Measurements from ENCODE around the gene MAGEA1. TPM values are rescaled to one million over a fixed set of nuclear protein-coding genes. Genes with fewer than 3 reads are reported as not detected.

The MAGEA1 gene
- total and polyA plus RNA-seq, 4 donors = not detected

DNA sequence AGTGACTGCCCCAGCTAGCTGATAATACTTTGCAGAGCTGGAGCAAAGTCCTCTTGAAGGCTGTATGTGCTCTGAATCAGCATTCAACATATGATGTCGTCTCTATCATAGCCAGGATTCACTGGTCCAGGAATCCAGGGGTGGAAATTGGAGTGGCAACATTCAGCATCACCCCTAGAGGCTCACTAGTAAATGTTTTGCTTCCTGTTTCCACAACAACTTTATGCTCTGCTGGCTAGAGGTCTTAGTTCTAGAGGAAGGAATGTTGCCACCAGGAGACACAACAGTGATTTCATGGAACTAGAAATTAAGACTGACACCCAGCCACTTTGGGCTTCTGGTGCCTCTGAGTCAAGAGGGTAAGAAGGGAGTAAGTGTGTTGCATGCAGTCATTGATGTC lies 11.3 kb downstream of the MAGEA1 start:
- H3K27ac ChIP-seq (ENCODE audit: low read depth in 1 of 2, low read length in 2 of 2) = no peak overlapping the region
- H3K36me3 ChIP-seq (ENCODE audit: control insufficient read depth in 4 of 4, insufficient read depth in 3 of 4, low read depth in 1 of 4, low read length in 3 of 4) = no peaks in the 10 kb centered on the region
- TF ChIP-seq YY1 (IDR thresholded peaks at IDR 0.05) = no peak
- no peak for TF ChIP-seq HNF4G (IDR thresholded peaks at IDR 0.05)
- TF ChIP-seq, protein P1, sequence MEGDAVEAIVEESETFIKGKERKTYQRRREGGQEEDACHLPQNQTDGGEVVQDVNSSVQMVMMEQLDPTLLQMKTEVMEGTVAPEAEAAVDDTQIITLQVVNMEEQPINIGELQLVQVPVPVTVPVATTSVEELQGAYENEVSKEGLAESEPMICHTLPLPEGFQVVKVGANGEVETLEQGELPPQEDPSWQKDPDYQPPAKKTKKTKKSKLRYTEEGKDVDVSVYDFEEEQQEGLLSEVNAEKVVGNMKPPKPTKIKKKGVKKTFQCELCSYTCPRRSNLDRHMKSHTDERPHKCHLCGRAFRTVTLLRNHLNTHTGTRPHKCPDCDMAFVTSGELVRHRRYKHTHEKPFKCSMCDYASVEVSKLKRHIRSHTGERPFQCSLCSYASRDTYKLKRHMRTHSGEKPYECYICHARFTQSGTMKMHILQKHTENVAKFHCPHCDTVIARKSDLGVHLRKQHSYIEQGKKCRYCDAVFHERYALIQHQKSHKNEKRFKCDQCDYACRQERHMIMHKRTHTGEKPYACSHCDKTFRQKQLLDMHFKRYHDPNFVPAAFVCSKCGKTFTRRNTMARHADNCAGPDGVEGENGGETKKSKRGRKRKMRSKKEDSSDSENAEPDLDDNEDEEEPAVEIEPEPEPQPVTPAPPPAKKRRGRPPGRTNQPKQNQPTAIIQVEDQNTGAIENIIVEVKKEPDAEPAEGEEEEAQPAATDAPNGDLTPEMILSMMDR (IDR thresholded peaks at IDR 0.05; ENCODE audit: low read depth, low read length, missing input control) = no peak
- TF ChIP-seq, protein P2, sequence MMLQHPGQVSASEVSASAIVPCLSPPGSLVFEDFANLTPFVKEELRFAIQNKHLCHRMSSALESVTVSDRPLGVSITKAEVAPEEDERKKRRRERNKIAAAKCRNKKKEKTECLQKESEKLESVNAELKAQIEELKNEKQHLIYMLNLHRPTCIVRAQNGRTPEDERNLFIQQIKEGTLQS (IDR thresholded peaks at IDR 0.05) = no peak
- no peak overlapping the region for H3K9ac ChIP-seq (ENCODE audit: low read depth in 1 of 2, low read length in 2 of 2)
- no peaks in the 10 kb centered on the region for H3K9me3 ChIP-seq (ENCODE audit: control insufficient read depth in 4 of 4, low read length in 3 of 4)
- no peaks in the 10 kb centered on the region for H3K27me3 ChIP-seq (ENCODE audit: control insufficient read depth in 4 of 4, insufficient read depth in 4 of 4, low read length in 3 of 4)
- H3K4me1 ChIP-seq (ENCODE audit: control insufficient read depth in 4 of 4, insufficient read depth in 4 of 4, low read length in 3 of 4) = no peaks in the 10 kb centered on the region
- 48% methylated on average over 1 of the region's 1 CpG for WGBS
- H3K4me3 ChIP-seq (ENCODE audit: low read depth in 1 of 3, low read length in 3 of 3) = no peak overlapping the region
- no peak for DNase-seq (ENCODE audit: low spot score)

DNA sequence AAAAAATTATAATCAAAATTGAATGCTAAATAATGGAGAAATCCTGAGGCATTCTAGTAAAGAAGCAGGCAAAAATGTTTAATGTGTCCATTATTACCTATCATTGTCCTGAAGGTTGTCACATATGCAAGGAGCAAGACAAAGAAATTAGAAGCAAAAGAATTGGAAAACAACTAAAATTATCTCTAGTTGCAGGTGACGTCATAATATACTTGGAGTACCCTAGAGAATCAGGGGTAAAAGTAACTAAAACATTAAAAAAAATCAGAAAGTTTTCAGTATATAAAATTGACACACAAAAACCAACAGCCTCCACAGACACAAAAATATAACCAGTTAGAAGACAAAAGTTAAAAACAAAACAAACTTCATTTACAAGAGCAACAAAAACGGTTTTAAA lies 21.4 kb downstream of the MAGEA1 start:
- H3K9me3 ChIP-seq (ENCODE audit: control insufficient read depth in 4 of 4, low read length in 3 of 4) = peaks cover 0 to 9% (median 0%) of the 10 kb centered on the region in 4 donors
- H3K36me3 ChIP-seq (ENCODE audit: control insufficient read depth in 4 of 4, insufficient read depth in 3 of 4, low read depth in 1 of 4, low read length in 3 of 4) = no peaks in the 10 kb centered on the region
- no peak overlapping the region for H3K27ac ChIP-seq (ENCODE audit: low read depth in 1 of 2, low read length in 2 of 2)
- H3K4me3 ChIP-seq (ENCODE audit: low read depth in 1 of 3, low read length in 3 of 3) = no peak overlapping the region
- 72% methylated on average over 2 of the region's 2 CpGs for WGBS
- peaks cover 0 to 2% (median 0%) of the 10 kb centered on the region in 4 donors for H3K27me3 ChIP-seq (ENCODE audit: control insufficient read depth in 4 of 4, insufficient read depth in 4 of 4, low read length in 3 of 4)
- DNase-seq (ENCODE audit: low spot score) = no peak
- no peak overlapping the region for H3K9ac ChIP-seq (ENCODE audit: low read depth in 1 of 2, low read length in 2 of 2)
- no peaks in the 10 kb centered on the region for H3K4me1 ChIP-seq (ENCODE audit: control insufficient read depth in 4 of 4, insufficient read depth in 4 of 4, low read length in 3 of 4)
- TF ChIP-seq EGR1 (IDR thresholded peaks at IDR 0.05; ENCODE audit: low read depth in 2 of 2) = no peak
- no peak for TF ChIP-seq FOXA1 (IDR thresholded peaks at IDR 0.05)
- no peak for TF ChIP-seq RAD21 (IDR thresholded peaks at IDR 0.05)
- TF ChIP-seq, protein P1 (IDR thresholded peaks at IDR 0.05; ENCODE audit: low read depth, low read length, missing input control) = no peak
- TF ChIP-seq NR2F2 (IDR thresholded peaks at IDR 0.05) = no peak
- TF ChIP-seq, protein P3, sequence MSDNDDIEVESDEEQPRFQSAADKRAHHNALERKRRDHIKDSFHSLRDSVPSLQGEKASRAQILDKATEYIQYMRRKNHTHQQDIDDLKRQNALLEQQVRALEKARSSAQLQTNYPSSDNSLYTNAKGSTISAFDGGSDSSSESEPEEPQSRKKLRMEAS (IDR thresholded peaks at IDR 0.05) = no peak
- TF ChIP-seq SP1 (IDR thresholded peaks at IDR 0.05) = no peak
- no peak for TF ChIP-seq RXRA (IDR thresholded peaks at IDR 0.05)
- no peak for TF ChIP-seq JUND (IDR thresholded peaks at IDR 0.05)
- TF ChIP-seq HNF4A (conservative IDR thresholded peaks at IDR 0.05) = no peak
- no peak for TF ChIP-seq GABPA (IDR thresholded peaks at IDR 0.05 in 1 of 2, conservative IDR thresholded peaks at IDR 0.05 in 1 of 2)
- TF ChIP-seq, protein P4, sequence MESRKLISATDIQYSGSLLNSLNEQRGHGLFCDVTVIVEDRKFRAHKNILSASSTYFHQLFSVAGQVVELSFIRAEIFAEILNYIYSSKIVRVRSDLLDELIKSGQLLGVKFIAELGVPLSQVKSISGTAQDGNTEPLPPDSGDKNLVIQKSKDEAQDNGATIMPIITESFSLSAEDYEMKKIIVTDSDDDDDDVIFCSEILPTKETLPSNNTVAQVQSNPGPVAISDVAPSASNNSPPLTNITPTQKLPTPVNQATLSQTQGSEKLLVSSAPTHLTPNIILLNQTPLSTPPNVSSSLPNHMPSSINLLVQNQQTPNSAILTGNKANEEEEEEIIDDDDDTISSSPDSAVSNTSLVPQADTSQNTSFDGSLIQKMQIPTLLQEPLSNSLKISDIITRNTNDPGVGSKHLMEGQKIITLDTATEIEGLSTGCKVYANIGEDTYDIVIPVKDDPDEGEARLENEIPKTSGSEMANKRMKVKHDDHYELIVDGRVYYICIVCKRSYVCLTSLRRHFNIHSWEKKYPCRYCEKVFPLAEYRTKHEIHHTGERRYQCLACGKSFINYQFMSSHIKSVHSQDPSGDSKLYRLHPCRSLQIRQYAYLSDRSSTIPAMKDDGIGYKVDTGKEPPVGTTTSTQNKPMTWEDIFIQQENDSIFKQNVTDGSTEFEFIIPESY (IDR thresholded peaks at IDR 0.05) = no peak
- no peak for TF ChIP-seq HNF4G (IDR thresholded peaks at IDR 0.05)
- TF ChIP-seq FOXA2 (IDR thresholded peaks at IDR 0.05) = no peak
- TF ChIP-seq, protein P2 (IDR thresholded peaks at IDR 0.05) = no peak
- TF ChIP-seq TAF1 (conservative IDR thresholded peaks at IDR 0.05) = no peak
- TF ChIP-seq, protein P5, sequence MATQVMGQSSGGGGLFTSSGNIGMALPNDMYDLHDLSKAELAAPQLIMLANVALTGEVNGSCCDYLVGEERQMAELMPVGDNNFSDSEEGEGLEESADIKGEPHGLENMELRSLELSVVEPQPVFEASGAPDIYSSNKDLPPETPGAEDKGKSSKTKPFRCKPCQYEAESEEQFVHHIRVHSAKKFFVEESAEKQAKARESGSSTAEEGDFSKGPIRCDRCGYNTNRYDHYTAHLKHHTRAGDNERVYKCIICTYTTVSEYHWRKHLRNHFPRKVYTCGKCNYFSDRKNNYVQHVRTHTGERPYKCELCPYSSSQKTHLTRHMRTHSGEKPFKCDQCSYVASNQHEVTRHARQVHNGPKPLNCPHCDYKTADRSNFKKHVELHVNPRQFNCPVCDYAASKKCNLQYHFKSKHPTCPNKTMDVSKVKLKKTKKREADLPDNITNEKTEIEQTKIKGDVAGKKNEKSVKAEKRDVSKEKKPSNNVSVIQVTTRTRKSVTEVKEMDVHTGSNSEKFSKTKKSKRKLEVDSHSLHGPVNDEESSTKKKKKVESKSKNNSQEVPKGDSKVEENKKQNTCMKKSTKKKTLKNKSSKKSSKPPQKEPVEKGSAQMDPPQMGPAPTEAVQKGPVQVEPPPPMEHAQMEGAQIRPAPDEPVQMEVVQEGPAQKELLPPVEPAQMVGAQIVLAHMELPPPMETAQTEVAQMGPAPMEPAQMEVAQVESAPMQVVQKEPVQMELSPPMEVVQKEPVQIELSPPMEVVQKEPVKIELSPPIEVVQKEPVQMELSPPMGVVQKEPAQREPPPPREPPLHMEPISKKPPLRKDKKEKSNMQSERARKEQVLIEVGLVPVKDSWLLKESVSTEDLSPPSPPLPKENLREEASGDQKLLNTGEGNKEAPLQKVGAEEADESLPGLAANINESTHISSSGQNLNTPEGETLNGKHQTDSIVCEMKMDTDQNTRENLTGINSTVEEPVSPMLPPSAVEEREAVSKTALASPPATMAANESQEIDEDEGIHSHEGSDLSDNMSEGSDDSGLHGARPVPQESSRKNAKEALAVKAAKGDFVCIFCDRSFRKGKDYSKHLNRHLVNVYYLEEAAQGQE (IDR thresholded peaks at IDR 0.05) = no peak
- no peak for TF ChIP-seq YY1 (IDR thresholded peaks at IDR 0.05)

Data from liver (tissue), 9 donors.